ENCODE measurements around the gene FXR2.

The FXR2 gene

GRCh38 chr17:7640783-7641182, 26.1 kb upstream of the FXR2 start:
- no peak for DNase-seq (ENCODE audit: low read depth)
- no peak overlapping the region for H3K4me3 ChIP-seq (ENCODE audit: low read depth, low read length)
- TF ChIP-seq CTCF (IDR thresholded peaks at IDR 0.05; ENCODE audit: low read depth, low read length, missing control alignments) = no peak
- in situ Hi-C loops (cut with HindIII; ENCODE audit: low sequenced_read_pairs) = no loop called here

- no peak overlapping the region for H3K4me3 ChIP-seq (ENCODE audit: low read depth, low read length)
- DNase-seq (ENCODE audit: low read depth) = no peak
- in situ Hi-C loops (cut with HindIII; ENCODE audit: low sequenced_read_pairs) = no loop called here
- no peak for TF ChIP-seq CTCF (IDR thresholded peaks at IDR 0.05; ENCODE audit: low read depth, low read length, missing control alignments)
Observed at GRCh38 chr17:7636163-7636562, 21.5 kb upstream of the FXR2 start.

- peak; percentile 63 for TF ChIP-seq CTCF (IDR thresholded peaks at IDR 0.05; ENCODE audit: low read depth, low read length, missing control alignments)
- H3K4me3 ChIP-seq (ENCODE audit: low read depth, low read length) = no peak overlapping the region
- in situ Hi-C loops (cut with HindIII; ENCODE audit: low sequenced_read_pairs) = no loop called here
- DNase-seq (ENCODE audit: low read depth) = no peak
Observed at GRCh38 chr17:7634384-7634783, 19.7 kb upstream of the FXR2 start.

- in situ Hi-C loops (cut with HindIII; ENCODE audit: low sequenced_read_pairs) = no loop called here
- TF ChIP-seq CTCF (IDR thresholded peaks at IDR 0.05; ENCODE audit: low read depth, low read length, missing control alignments) = no peak
- H3K4me3 ChIP-seq (ENCODE audit: low read depth, low read length) = no peak overlapping the region
- DNase-seq (ENCODE audit: low read depth) = no peak
Observed at GRCh38 chr17:7633093-7633492, 18.4 kb upstream of the FXR2 start.

- no peak overlapping the region for H3K4me3 ChIP-seq (ENCODE audit: low read depth, low read length)
- no peak for DNase-seq (ENCODE audit: low read depth)
- in situ Hi-C loops (cut with HindIII; ENCODE audit: low sequenced_read_pairs) = no loop called here
- peak; percentile 64 for TF ChIP-seq CTCF (IDR thresholded peaks at IDR 0.05; ENCODE audit: low read depth, low read length, missing control alignments)
Observed at GRCh38 chr17:7632492-7632894, 17.8 kb upstream of the FXR2 start.

GRCh38 chr17:7631398-7632380, 17.0 kb upstream of the FXR2 start:
- DNase-seq (ENCODE audit: low read depth) = no peak
- in situ Hi-C loops (cut with HindIII; ENCODE audit: low sequenced_read_pairs) = no loop called here
- TF ChIP-seq CTCF (IDR thresholded peaks at IDR 0.05; ENCODE audit: low read depth, low read length, missing control alignments) = no peak
- H3K4me3 ChIP-seq (ENCODE audit: low read depth, low read length) = no peak overlapping the region

Data from astrocyte of the cerebellum (primary cell).